ENCODE measurements around the gene POLR2J2. TPM values are rescaled to one million over a fixed set of nuclear protein-coding genes. Genes with fewer than 3 reads are reported as not detected.
"Not testable (repeated sequence)": the region's sequence is repeated elsewhere in the genome, so short reads cannot be mapped to it uniquely, and the experiment has no call there.

The POLR2J2 gene
- total and polyA plus RNA-seq, 2 of the 8 experiments (the other 6 are each of a cell fraction or from before 2014, with no cell fraction given) = 1.8 to 7.7 TPM

DNA sequence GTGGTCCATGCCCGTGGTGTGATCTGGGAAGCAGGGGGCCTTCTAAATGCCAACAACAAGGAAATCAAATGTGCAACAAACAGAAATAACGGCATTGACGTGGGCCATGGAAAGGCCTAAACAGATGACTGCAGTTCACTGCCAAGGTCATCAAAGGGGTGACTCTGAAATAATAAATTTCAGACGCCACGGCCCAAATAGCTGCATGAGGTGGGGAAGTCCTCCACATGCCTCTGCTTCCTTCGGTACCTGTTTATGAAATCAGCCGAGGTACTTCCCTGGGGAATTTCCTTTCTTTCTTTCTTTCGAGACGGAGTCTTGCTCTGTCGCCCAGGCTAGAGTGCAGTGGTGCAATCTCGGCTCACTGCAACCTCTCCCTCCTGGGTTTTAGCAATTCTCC, 6.7 kb downstream of the POLR2J2 start:
- H4K20me1 ChIP-seq (replicated peaks in 1 of 2; ENCODE audit: control insufficient read depth in 1 of 2, insufficient read depth in 2 of 2, low read length in 2 of 2); H4K5ac ChIP-seq (ENCODE audit: insufficient read length, low read depth, low read length); H3K4ac ChIP-seq (replicated peaks; ENCODE audit: insufficient read length, low read depth, low read length); H3K23me2 ChIP-seq (ENCODE audit: low read depth, low read length); H2BK120ac ChIP-seq (replicated peaks; ENCODE audit: low read depth, low read length); H3K14ac ChIP-seq (ENCODE audit: insufficient read length); H2BK12ac ChIP-seq (ENCODE audit: low read depth, low read length); H3K4me2 ChIP-seq (ENCODE audit: insufficient read depth in 1 of 2, low read depth in 2 of 2, low read length in 2 of 2); H3K23ac ChIP-seq (ENCODE audit: insufficient read length); H2AK5ac ChIP-seq (ENCODE audit: low read depth, low read length); H4K91ac ChIP-seq (replicated peaks; ENCODE audit: insufficient read length, low read length); H2BK20ac ChIP-seq (ENCODE audit: low read length); CTCF ChIA-PET (ENCODE audit: partially characterized antibody); DNase-seq (ENCODE audit: low read depth in 1 of 2, low spot score in 2 of 2); H2BK15ac ChIP-seq (ENCODE audit: low read length); H3K56ac ChIP-seq (replicated peaks; ENCODE audit: insufficient read length, low read depth, low read length); H3K4me3 ChIP-seq (ENCODE audit: extremely low read depth in 1 of 4, insufficient read depth in 2 of 4, low read depth in 3 of 4, low read length in 4 of 4); H3K9ac ChIP-seq (replicated peaks in 1 of 4; ENCODE audit: extremely low read depth in 1 of 4, low read depth in 3 of 4, low read length in 3 of 4); H3K79me1 ChIP-seq (ENCODE audit: low read depth, low read length); H2AFZ ChIP-seq (ENCODE audit: low read length); H3K79me2 ChIP-seq (ENCODE audit: control insufficient read depth in 1 of 2, insufficient read depth in 2 of 2, low read length in 2 of 2); H4K8ac ChIP-seq (ENCODE audit: extremely low read depth, insufficient read depth, low read length); H2BK5ac ChIP-seq (ENCODE audit: low read depth, low read length); H3K36me3 ChIP-seq (ENCODE audit: control insufficient read depth in 2 of 4, insufficient read depth in 4 of 4, low read length in 3 of 4); FAIRE-seq; POLR2A ChIA-PET (ENCODE audit: partially characterized antibody); H3K9me3 ChIP-seq (ENCODE audit: insufficient read depth in 2 of 2, low read depth in 1 of 2, low read length in 1 of 2); H3K4me1 ChIP-seq (replicated peaks in 1 of 4; ENCODE audit: control insufficient read depth in 3 of 4, insufficient read depth in 4 of 4, low read length in 3 of 4); H3K18ac ChIP-seq (ENCODE audit: extremely low read depth, low read length); H3K27me3 ChIP-seq (replicated peaks in 1 of 4; ENCODE audit: control insufficient read depth in 3 of 4, extremely low read depth in 1 of 4, insufficient read depth in 3 of 4, low read length in 3 of 4); H3K27ac ChIP-seq (ENCODE audit: low read depth, low read length): not testable (repeated sequence)
- WGBS, 2 experiments (ENCODE audit: extremely low coverage in 1 of 2, insufficient coverage in 1 of 2, insufficient read length in 1 of 2, insufficient replicate concordance in 2 of 2, low coverage in 1 of 2, low lambda C conversion rate in 2 of 2, missing lambda C conversion rate in 1 of 2) = 94% methylated on average over 8 of the region's 11 CpGs; no CpG with 5 or more reads in 1 of the 2 experiments

DNA sequence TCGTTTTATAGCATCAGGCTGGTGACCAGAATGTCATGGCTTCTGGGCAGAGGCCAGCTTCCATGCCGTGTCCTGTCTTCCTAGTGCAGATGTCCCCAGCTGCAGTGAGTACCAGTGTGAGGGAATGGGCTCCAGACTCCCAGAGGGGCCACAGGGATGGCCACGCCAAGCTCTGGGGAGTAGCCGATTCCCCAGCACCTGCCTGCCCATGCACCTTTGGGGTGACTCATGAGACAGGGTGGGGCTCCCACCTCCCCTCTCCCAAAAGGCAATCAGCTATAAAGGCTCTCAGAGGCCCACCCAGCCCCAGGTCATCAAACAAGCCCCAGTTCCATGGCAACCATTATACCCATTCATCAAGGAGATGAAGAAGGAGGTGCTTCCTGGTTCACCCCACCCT, 21.5 kb downstream of the POLR2J2 start, which contains the start of gene SPDYE2B:
SPDYE2B (plus strand) TSS at position 396 of the 400 bp plus-strand sequence. CDS start 2,030 bp downstream, outside the sequence.
- H3K27me3 ChIP-seq (replicated peaks in 1 of 4; ENCODE audit: control insufficient read depth in 3 of 4, extremely low read depth in 1 of 4, insufficient read depth in 3 of 4, low read length in 3 of 4); DNase-seq (ENCODE audit: low read depth in 1 of 2, low spot score in 2 of 2); POLR2A ChIA-PET (ENCODE audit: partially characterized antibody); H3K18ac ChIP-seq (ENCODE audit: extremely low read depth, low read length); H3K23me2 ChIP-seq (ENCODE audit: low read depth, low read length); H3K9me3 ChIP-seq (ENCODE audit: insufficient read depth in 2 of 2, low read depth in 1 of 2, low read length in 1 of 2); H2BK120ac ChIP-seq (replicated peaks; ENCODE audit: low read depth, low read length); H3K79me1 ChIP-seq (ENCODE audit: low read depth, low read length); H3K4ac ChIP-seq (replicated peaks; ENCODE audit: insufficient read length, low read depth, low read length); H3K4me2 ChIP-seq (ENCODE audit: insufficient read depth in 1 of 2, low read depth in 2 of 2, low read length in 2 of 2); H3K9ac ChIP-seq (replicated peaks in 1 of 4; ENCODE audit: extremely low read depth in 1 of 4, low read depth in 3 of 4, low read length in 3 of 4); H2BK5ac ChIP-seq (ENCODE audit: low read depth, low read length); H3K27ac ChIP-seq (ENCODE audit: low read depth, low read length); CTCF ChIA-PET (ENCODE audit: partially characterized antibody); H4K5ac ChIP-seq (ENCODE audit: insufficient read length, low read depth, low read length); H3K4me1 ChIP-seq (replicated peaks in 1 of 4; ENCODE audit: control insufficient read depth in 3 of 4, insufficient read depth in 4 of 4, low read length in 3 of 4); H3K4me3 ChIP-seq (ENCODE audit: extremely low read depth in 1 of 4, insufficient read depth in 2 of 4, low read depth in 3 of 4, low read length in 4 of 4); FAIRE-seq; H2BK12ac ChIP-seq (ENCODE audit: low read depth, low read length); H2AFZ ChIP-seq (ENCODE audit: low read length); H4K91ac ChIP-seq (replicated peaks; ENCODE audit: insufficient read length, low read length); H4K20me1 ChIP-seq (replicated peaks in 1 of 2; ENCODE audit: control insufficient read depth in 1 of 2, insufficient read depth in 2 of 2, low read length in 2 of 2); H4K8ac ChIP-seq (ENCODE audit: extremely low read depth, insufficient read depth, low read length); H2BK15ac ChIP-seq (ENCODE audit: low read length); H3K23ac ChIP-seq (ENCODE audit: insufficient read length); H2BK20ac ChIP-seq (ENCODE audit: low read length); H3K36me3 ChIP-seq (ENCODE audit: control insufficient read depth in 2 of 4, insufficient read depth in 4 of 4, low read length in 3 of 4); H3K14ac ChIP-seq (ENCODE audit: insufficient read length); H3K79me2 ChIP-seq (ENCODE audit: control insufficient read depth in 1 of 2, insufficient read depth in 2 of 2, low read length in 2 of 2); H2AK5ac ChIP-seq (ENCODE audit: low read depth, low read length); H3K56ac ChIP-seq (replicated peaks; ENCODE audit: insufficient read length, low read depth, low read length): not testable (repeated sequence)
- no CpG with 5 or more reads among the region's 4 CpGs for WGBS, 2 experiments (ENCODE audit: extremely low coverage in 1 of 2, insufficient coverage in 1 of 2, insufficient read length in 1 of 2, insufficient replicate concordance in 2 of 2, low coverage in 1 of 2, low lambda C conversion rate in 2 of 2, missing lambda C conversion rate in 1 of 2)
